GM12801 (cell line): ENCODE measurements around the gene LILRB5.

Experiments used
- TF ChIP-seq, protein P1 (sequence below): IDR thresholded peaks from one replicate; pipeline ENCODE4 v1.5.1; 2011; ENCODE audit warnings: control low read depth; ENCODE audit not compliant: insufficient read length; ENCODE audit errors: extremely low read depth

LILRB5 gene

DNA sequence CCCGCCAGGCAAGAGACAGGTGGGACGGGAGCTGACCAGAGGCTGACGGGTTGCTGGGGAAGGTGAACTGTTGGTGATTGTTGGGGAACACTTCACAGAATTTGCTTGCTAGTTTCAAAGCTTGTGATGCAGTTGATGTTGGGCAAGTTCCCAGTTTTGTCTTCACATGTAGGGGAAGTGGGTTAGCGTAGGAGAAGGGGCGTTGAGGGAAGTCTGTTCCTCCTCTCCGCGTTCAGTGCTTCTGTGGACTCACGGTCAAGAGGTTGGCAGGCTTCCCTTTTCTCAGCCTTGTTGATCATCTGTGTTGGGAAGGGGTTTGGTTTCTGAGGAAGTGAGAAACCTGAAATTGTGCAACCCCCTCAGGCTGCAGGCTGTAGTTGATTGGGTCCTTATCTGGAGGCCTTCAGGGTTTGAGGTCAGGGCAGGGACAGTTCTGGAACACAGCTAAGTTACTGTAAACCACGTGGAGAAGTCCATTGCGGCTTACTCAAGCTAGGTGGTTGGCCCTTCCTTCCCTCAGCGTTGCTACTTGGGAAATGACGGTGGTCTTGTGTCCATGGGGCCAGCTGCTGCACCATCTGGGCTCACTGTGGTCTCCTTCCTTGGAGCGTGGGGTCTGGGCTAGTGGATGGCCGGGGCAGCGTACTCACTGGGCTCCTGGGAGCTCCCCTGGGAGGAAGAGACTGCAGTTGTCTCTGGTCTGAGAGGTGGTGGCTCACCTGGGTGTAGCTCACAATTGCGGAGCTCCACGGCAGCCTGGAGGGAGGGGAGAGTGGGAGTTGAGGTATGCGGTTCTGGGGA lies 48.9 kb downstream of the LILRB5 start:
- TF ChIP-seq, protein P1, sequence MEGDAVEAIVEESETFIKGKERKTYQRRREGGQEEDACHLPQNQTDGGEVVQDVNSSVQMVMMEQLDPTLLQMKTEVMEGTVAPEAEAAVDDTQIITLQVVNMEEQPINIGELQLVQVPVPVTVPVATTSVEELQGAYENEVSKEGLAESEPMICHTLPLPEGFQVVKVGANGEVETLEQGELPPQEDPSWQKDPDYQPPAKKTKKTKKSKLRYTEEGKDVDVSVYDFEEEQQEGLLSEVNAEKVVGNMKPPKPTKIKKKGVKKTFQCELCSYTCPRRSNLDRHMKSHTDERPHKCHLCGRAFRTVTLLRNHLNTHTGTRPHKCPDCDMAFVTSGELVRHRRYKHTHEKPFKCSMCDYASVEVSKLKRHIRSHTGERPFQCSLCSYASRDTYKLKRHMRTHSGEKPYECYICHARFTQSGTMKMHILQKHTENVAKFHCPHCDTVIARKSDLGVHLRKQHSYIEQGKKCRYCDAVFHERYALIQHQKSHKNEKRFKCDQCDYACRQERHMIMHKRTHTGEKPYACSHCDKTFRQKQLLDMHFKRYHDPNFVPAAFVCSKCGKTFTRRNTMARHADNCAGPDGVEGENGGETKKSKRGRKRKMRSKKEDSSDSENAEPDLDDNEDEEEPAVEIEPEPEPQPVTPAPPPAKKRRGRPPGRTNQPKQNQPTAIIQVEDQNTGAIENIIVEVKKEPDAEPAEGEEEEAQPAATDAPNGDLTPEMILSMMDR = no peak

GRCh38 chr19:54207676-54207982 lies 49.4 kb downstream of the LILRB5 start:
- TF ChIP-seq, protein P1 = no peak

DNA sequence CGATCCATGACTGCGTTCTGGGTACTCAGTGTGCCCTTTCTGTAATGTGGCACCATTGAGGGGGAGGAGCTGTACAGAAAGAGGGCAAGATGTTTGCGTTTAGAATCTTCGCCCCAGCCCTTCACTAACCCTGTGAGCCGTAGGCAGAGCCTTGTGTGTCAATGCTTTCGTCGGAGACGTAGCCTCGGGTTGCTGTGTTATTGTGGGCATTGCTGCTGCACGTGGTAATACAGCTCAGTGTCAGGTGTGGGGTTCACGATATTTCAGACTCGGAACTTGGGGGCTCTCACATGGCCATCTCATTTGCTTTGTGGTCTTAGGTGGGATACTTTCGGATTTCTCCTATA lies 50.3 kb downstream of the LILRB5 start:
- TF ChIP-seq, protein P1 = no peak

GRCh38 chr19:54206030-54206830 lies 50.8 kb downstream of the LILRB5 start:
- TF ChIP-seq, protein P1 = no peak

DNA sequence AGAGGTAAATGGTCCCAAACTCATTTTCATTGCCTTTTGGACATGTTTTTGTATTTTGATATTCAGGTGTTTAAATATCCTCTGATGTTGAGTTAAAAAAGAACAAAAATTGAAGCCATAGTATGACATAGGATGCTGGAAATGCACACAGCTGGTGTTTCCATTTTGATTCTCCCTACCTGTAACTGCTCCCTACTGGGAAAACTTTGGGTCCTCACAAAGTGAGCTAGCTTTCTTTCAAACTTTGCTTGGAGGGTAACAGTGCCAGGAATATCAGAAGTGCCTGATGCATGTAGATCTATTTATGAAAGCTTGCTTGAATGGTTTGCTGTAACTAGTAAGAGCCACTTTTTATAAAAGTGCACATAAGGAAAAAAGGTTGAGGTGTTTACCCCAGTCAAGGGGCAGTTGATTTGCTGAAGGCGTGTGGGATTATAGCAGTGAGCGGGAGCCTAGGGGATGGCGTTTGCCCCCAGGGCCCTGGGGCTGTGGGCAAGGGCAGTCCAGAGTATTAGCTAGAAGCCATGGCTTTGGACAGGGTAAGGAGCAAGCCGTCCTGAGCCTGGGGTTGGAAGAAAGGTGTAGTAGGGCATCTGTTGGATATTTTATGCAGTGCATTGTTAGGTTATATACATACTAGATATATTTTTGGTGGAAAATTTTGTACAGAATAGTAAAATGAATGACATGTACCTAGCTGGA lies 52.2 kb downstream of the LILRB5 start:
- TF ChIP-seq, protein P1 = no peak

DNA sequence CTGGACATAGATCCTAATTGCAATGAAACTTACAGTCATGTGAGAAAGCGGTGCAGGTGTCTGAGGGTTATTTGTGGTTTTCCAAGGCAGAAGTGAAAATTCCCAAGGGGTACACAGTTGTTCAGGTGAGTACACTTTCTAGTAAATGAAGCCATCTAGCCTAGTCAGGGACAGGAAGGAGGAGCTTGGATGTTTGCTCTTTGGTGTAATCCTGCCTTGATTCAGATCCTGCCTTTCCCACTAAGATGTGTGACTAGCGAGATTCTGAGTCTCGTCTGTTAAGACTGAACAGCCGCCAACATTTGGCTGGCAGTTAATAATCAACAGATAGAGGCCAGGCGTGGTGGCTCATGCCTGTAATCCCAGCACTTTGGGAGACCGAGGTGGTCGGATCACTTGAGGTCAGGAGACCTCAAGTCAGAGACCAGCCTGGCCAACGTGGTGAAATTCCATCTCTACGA lies 53.9 kb downstream of the LILRB5 start:
- TF ChIP-seq, protein P1 = no peak

DNA sequence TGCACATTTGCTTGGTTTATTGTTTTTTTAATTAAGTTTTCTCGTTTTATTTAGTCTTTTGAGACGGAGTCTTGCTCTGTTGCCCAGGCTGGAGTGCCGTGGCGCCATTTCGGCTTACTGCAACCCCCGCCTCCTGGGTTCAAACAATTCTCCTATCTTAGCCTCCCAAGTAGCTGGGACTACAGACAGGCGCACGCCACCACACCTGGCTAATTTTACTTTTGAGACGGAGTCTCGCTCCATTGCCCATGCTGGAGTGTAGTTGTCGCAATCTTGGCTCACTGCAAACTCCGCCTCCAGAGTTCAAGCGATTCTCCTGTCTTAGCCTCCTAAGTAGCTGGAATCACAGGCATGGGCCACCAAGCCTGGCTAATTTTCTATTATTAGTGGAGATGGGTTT lies 55.1 kb downstream of the LILRB5 start:
- TF ChIP-seq, protein P1 = no peak
